Daoy (cell line): ENCODE results near the gene MICAL3. TPM values are rescaled to one million over a fixed set of nuclear protein-coding genes. Genes with fewer than 3 reads are reported as not detected.

Experiments used
- DNase-seq: peaks from one replicate; pipeline ENCODE4 v3.0.0-alpha.2; 2015; ENCODE audit warnings: low read depth
- total RNA-seq: library from RNA; depleted of rRNA; stranded (reverse); fragments of >200 nt; shearing (Covaris generic); gene quantifications from 2 replicates; pipeline ENCODE4 v1.2.3, GENCODE V29; 2014

MICAL3 gene
- total RNA-seq, 1 experiment from 2014 or later: 26.2 TPM

GRCh38 chr22:17914474-17914873 lies 109.9 kb downstream of the MICAL3 start:
- no peak for DNase-seq

- DNase-seq: no peak
These were observed 110.5 kb downstream of the MICAL3 start for GRCh38 chr22:17913801-17914347.

- DNase-seq: no peak
These were observed 111.2 kb downstream of the MICAL3 start for GRCh38 chr22:17912945-17913721.

- no peak for DNase-seq
These were observed 112.5 kb downstream of the MICAL3 start for GRCh38 chr22:17911887-17912286.

- no peak for DNase-seq
These were observed 113.1 kb downstream of the MICAL3 start for GRCh38 chr22:17911312-17911705.

GRCh38 chr22:17910561-17911311 lies 113.6 kb downstream of the MICAL3 start:
- peak; percentile 72 for DNase-seq

- DNase-seq: no peak
These were observed 116.7 kb downstream of the MICAL3 start for GRCh38 chr22:17907748-17908051.

- DNase-seq: no peak
These were observed 117.2 kb downstream of the MICAL3 start for GRCh38 chr22:17906978-17907747.

GRCh38 chr22:17905445-17905844 lies 118.9 kb downstream of the MICAL3 start:
- no peak for DNase-seq

- no peak for DNase-seq
These were observed 120.6 kb downstream of the MICAL3 start for GRCh38 chr22:17903564-17904295.

GRCh38 chr22:17902960-17903359 lies 121.4 kb downstream of the MICAL3 start:
- DNase-seq: no peak

- no peak for DNase-seq
These were observed 126.0 kb downstream of the MICAL3 start for GRCh38 chr22:17898375-17898774.

- DNase-seq: no peak
These were observed 126.5 kb downstream of the MICAL3 start for GRCh38 chr22:17897858-17898257.

GRCh38 chr22:17897426-17897825 lies 126.9 kb downstream of the MICAL3 start:
- no peak for DNase-seq

GRCh38 chr22:17896586-17896985 lies 127.8 kb downstream of the MICAL3 start:
- DNase-seq: no peak

GRCh38 chr22:17893900-17894535 lies 130.3 kb downstream of the MICAL3 start:
- no peak for DNase-seq

GRCh38 chr22:17892376-17892775 lies 132.0 kb downstream of the MICAL3 start:
- DNase-seq: no peak

- no peak for DNase-seq
These were observed 132.7 kb downstream of the MICAL3 start for GRCh38 chr22:17891481-17892167.

GRCh38 chr22:17890892-17891291 lies 133.5 kb downstream of the MICAL3 start:
- DNase-seq: no peak

- DNase-seq: no peak
These were observed 134.1 kb downstream of the MICAL3 start for GRCh38 chr22:17890245-17890671.
